ENCODE data around the gene HDAC4.

DNA sequence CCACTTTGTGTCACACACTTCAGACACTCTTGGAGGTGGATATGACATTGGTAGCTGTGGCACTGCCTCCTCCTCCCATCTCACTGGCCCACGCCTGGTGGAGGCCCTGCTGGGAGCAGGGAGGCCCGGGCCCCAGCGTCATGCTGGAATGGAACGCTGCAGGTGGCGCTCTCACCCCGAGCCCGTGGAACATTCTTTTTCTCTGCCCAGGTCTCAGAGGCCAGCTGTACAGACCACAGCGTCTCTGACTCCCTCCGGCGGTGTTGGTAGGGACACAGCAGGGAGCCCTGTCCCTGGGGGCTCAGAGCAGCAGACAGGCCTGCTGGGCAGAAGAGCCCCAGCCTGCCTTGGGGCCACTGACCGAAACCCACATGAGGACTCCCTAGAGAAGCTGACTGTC is 334.9 kb downstream of the HDAC4 start:
- no peak for TF ChIP-seq EZH2 (IDR thresholded peaks at IDR 0.05; ENCODE audit: borderline replicate concordance, insufficient read depth, low read depth, low read length, poor library complexity, severe bottlenecking)
- TF ChIP-seq, protein P1, sequence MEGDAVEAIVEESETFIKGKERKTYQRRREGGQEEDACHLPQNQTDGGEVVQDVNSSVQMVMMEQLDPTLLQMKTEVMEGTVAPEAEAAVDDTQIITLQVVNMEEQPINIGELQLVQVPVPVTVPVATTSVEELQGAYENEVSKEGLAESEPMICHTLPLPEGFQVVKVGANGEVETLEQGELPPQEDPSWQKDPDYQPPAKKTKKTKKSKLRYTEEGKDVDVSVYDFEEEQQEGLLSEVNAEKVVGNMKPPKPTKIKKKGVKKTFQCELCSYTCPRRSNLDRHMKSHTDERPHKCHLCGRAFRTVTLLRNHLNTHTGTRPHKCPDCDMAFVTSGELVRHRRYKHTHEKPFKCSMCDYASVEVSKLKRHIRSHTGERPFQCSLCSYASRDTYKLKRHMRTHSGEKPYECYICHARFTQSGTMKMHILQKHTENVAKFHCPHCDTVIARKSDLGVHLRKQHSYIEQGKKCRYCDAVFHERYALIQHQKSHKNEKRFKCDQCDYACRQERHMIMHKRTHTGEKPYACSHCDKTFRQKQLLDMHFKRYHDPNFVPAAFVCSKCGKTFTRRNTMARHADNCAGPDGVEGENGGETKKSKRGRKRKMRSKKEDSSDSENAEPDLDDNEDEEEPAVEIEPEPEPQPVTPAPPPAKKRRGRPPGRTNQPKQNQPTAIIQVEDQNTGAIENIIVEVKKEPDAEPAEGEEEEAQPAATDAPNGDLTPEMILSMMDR (IDR thresholded peaks at IDR 0.05) = no peak
